Chondrocyte (in vitro differentiated cells): Measurements from ENCODE around the gene OGN. TPM values are rescaled to one million over a fixed set of nuclear protein-coding genes. Genes with fewer than 3 reads are reported as not detected.
A peak's percentile ranks its signal among the peaks of the same experiment; 100 is the strongest.

Experiments used
- DNase-seq: peaks from one replicate; pipeline ENCODE4 v3.0.0; 2021; ENCODE audit warnings: mixed read lengths, low spot score
- H3K27ac Mint-ChIP-seq: one replicate; pipeline ENCODE4 v1.8.0; 2021; ENCODE audit warnings: mild to moderate bottlenecking, moderate library complexity, mixed read lengths; ENCODE audit not compliant: unreplicated experiment
- H3K27me3 Mint-ChIP-seq: 2 replicates; pipeline ENCODE4 v1.8.0; 2021; ENCODE audit warnings: low read depth, mixed read lengths
- H3K36me3 Mint-ChIP-seq: 2 replicates; pipeline ENCODE4 v1.8.0; 2021; ENCODE audit warnings: low read depth, mixed read lengths
- H3K4me1 Mint-ChIP-seq: 2 replicates; pipeline ENCODE4 v1.8.0; 2021; ENCODE audit warnings: low read depth, mild to moderate bottlenecking, mixed read lengths
- H3K4me3 Mint-ChIP-seq: one replicate; pipeline ENCODE4 v1.8.0; 2021; ENCODE audit warnings: mild to moderate bottlenecking, moderate library complexity, mixed read lengths; ENCODE audit not compliant: unreplicated experiment
- H3K9me3 Mint-ChIP-seq: 2 replicates; pipeline ENCODE4 v1.8.0; 2021; ENCODE audit warnings: low read depth, mixed read lengths
- long read RNA-seq: library from polyadenylated mRNA; stranded (forward); transcript quantifications from one replicate; pipeline ENCODE4 v2.0.0, GENCODE V29; 2021
- total RNA-seq: library from RNA; stranded (reverse); gene quantifications from 3 replicates; pipeline ENCODE4 v1.2.1, GENCODE V29; 2021
- TF ChIP-seq, protein P1 (sequence below): fragments of 200-600 bp; sonication (generic); IDR thresholded peaks from 2 replicates; pipeline ENCODE4 v1.5.0; 2021; ENCODE audit warnings: antibody characterized with exemption, mild to moderate bottlenecking, moderate library complexity

OGN gene, protein sequence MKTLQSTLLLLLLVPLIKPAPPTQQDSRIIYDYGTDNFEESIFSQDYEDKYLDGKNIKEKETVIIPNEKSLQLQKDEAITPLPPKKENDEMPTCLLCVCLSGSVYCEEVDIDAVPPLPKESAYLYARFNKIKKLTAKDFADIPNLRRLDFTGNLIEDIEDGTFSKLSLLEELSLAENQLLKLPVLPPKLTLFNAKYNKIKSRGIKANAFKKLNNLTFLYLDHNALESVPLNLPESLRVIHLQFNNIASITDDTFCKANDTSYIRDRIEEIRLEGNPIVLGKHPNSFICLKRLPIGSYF
- total RNA-seq, result 27.4 to 72.6 TPM (median 30.3 TPM) in 3 replicates
- long read RNA-seq, transcript OGN-202 (7 exons, 2,743 nt), result major isoform, 5 of 15 reads
- long read RNA-seq, partial matches to known transcripts, result 10 of 15 reads
- long read RNA-seq, other reads (novel, unspliced or antisense), result 0 of 15 reads

- DNase-seq, result no peak
- no peaks in the 10 kb centered on the region for H3K27me3 Mint-ChIP-seq
- H3K4me1 Mint-ChIP-seq, result peaks cover 59% of the 10 kb centered on the region
- TF ChIP-seq, protein P1, sequence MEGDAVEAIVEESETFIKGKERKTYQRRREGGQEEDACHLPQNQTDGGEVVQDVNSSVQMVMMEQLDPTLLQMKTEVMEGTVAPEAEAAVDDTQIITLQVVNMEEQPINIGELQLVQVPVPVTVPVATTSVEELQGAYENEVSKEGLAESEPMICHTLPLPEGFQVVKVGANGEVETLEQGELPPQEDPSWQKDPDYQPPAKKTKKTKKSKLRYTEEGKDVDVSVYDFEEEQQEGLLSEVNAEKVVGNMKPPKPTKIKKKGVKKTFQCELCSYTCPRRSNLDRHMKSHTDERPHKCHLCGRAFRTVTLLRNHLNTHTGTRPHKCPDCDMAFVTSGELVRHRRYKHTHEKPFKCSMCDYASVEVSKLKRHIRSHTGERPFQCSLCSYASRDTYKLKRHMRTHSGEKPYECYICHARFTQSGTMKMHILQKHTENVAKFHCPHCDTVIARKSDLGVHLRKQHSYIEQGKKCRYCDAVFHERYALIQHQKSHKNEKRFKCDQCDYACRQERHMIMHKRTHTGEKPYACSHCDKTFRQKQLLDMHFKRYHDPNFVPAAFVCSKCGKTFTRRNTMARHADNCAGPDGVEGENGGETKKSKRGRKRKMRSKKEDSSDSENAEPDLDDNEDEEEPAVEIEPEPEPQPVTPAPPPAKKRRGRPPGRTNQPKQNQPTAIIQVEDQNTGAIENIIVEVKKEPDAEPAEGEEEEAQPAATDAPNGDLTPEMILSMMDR, result no peak
- peak within 1 kb of the TSS; percentile 71 for H3K27ac Mint-ChIP-seq
- peaks cover 3% of the 10 kb centered on the region for H3K9me3 Mint-ChIP-seq
- H3K36me3 Mint-ChIP-seq, result no peaks in the 10 kb centered on the region
- peak within 1 kb of the TSS; percentile 56 for H3K4me3 Mint-ChIP-seq
These were observed at the start of gene OGN for GRCh38 chr9:92404042-92404836. TSS of gene OGN (minus strand) at chr9:92404578. CDS start at chr9:92403407, 1,171 bp downstream.

DNA sequence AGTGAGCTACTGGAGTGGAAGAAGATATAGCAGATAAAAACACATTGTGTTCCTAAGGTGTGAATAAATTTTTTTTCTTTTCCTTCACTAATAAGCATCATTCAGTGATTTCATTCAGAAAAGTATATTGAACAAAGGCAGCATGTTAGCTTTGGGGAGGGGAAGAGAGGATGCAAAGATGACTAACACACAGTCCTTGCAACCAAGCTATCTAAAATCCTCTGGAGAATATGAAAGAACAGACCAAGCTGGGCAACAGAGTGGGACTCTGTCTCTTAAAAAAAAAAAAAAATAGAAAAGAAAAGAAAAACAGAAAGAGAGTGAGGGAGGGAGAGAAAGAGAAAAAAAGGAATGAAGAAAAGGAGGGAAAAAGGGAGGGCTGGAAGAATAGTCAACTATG is 42.2 kb upstream of the OGN start:
- H3K4me3 Mint-ChIP-seq, result peak overlapping the region; percentile 20
- no peak for DNase-seq

DNA sequence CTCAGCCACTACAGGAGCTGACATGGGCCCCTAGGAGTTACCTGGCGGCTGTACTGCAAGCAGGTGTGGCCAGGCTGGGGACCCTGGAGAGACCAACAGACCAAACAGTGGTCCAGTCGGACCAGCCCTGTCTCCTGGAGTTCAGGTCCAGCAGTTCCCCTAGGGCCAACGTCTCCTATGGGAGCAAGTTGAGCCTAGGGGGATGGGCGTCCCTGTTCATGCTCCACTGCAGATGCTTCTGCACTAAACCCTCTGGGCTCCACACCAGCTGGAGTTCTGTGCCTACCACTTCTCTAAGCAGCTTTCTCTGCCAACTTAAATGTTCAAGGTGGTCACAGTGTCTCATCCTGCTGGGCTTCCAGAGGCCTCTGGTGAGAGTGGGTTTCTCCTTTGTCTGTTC is 40.5 kb upstream of the OGN start:
- Mint-ChIP-seq H3K4me1 (peaks cover 16% of the 10 kb centered on the region), H3K27me3 (no peaks in the 10 kb centered on the region), H3K36me3 (no peaks in the 10 kb centered on the region), H3K4me3 (no peak overlapping the region), H3K9me3 (no peaks in the 10 kb centered on the region), H3K27ac (no peak overlapping the region)
- TF ChIP-seq, protein P1, result no peak
- no peak for DNase-seq

More for the DNA sequence above, 42.2 kb upstream of the OGN start:
- H3K36me3 Mint-ChIP-seq, result no peaks in the 10 kb centered on the region
- no peaks in the 10 kb centered on the region for H3K9me3 Mint-ChIP-seq
- peaks cover 9% of the 10 kb centered on the region for H3K4me1 Mint-ChIP-seq
- no peaks in the 10 kb centered on the region for H3K27me3 Mint-ChIP-seq
- TF ChIP-seq, protein P1, result no peak
- H3K27ac Mint-ChIP-seq, result peak overlapping the region; percentile 76

DNA sequence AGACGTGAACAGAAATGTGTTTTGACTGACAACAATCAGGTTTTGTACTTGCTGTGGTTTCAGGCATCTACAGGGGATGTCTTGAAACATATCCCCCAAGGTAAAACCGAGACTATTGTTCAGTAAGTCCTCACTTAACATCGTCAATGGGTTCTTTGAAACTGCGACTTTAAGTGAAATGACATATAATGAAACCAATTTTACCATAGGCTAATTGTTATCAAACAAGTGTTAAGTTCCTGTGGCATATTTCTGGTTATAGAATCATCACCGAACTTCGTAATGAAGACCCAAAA is 36.3 kb upstream of the OGN start:
- Mint-ChIP-seq H3K9me3 (peaks cover 5% of the 10 kb centered on the region), H3K4me1 (peaks cover 28% of the 10 kb centered on the region), H3K27ac (peak overlapping the region; percentile 38), H3K27me3 (no peaks in the 10 kb centered on the region), H3K4me3 (no peak overlapping the region), H3K36me3 (peaks cover 4% of the 10 kb centered on the region)
- DNase-seq, result no peak
- TF ChIP-seq, protein P1, result no peak

DNA sequence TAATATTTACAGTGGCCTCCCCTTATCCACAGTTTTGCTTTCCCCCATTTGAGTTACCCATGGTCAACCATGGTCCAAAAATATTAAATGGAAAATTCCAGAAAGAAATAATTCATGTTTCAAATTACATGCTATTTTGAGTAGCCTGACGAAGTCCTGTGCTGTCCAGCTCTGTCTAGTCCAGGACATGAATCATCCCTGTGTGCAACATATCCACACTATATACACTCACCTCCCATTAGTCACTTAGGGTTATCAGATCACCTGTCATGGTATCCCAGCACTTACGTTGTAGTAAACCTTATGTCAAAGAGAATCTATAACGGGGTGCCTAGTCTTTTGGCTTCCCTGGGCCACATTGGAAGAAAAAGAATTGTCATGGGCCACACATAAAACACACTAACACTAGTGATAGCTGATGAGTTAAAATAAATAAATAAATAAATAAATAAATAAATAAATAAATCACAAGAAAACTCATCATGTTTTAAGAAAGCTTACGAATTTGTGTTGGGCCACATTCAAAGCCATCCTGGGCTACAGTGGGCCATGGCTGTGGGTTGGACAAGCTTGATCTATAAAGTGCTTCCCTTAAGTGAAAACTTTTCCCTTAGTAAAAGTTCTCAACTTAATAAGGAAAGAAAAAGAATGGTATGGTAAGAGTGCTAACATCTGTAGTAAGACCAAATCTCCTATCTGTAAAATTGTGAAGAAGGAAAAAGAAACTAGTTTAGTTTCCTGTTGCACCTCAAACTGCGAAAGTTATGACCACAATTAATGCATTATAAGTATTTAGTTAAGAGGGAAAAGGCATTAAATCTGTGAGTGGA is 35.8 kb upstream of the OGN start:
- no peak for DNase-seq
- Mint-ChIP-seq H3K9me3 (peaks cover 9% of the 10 kb centered on the region), H3K27ac (peak overlapping the region; percentile 83)

More for the DNA sequence above, 35.8 kb upstream of the OGN start:
- Mint-ChIP-seq H3K36me3 (peaks cover 4% of the 10 kb centered on the region), H3K4me3 (no peak overlapping the region), H3K4me1 (peaks cover 32% of the 10 kb centered on the region), H3K27me3 (no peaks in the 10 kb centered on the region)
- TF ChIP-seq, protein P1, result no peak
